HG03521 (cell line): ENCODE results near the gene PKP3.
"Not testable (repeated sequence)": the region's sequence is repeated elsewhere in the genome, so short reads cannot be mapped to it uniquely, and the experiment has no call there.

Experiments used
- ATAC-seq: cut with Tn5 transposase; IDR thresholded peaks from one replicate; pipeline ENCODE4 v1.9.1; 2021; ENCODE audit warnings: mild to moderate bottlenecking, moderate library complexity; ENCODE audit not compliant: unreplicated experiment

Gene PKP3

DNA sequence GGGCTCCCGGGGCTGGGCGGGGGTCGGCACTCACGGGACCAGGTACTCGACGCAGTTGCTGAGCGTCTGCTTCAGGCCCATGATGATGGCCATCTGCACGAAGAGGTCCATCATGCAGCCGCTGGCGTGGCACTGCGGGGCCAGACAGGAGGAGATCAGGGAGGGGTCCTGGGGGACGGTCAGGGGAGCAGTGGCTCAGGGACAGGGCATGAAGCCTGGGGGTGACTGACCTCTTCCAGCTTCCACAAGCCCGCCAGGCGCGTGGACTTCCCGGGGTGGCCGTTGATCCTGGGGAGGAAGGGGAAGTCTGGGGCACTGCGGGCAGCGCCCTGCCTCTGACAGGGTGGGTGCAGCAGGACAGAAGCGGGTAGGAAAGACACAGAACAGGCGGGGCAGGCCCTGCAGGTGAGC, 26.9 kb downstream of the PKP3 start:
- ATAC-seq, result no peak

GRCh38 chr11:422249-422656, 28.2 kb downstream of the PKP3 start:
- no peak for ATAC-seq

- ATAC-seq, result no peak
These were observed 30.2 kb downstream of the PKP3 start for GRCh38 chr11:424232-424631.

- ATAC-seq, result not testable (repeated sequence)
These were observed 30.8 kb downstream of the PKP3 start for GRCh38 chr11:424766-425165.

- ATAC-seq, result no peak
These were observed 31.3 kb downstream of the PKP3 start for GRCh38 chr11:425301-425700.

DNA sequence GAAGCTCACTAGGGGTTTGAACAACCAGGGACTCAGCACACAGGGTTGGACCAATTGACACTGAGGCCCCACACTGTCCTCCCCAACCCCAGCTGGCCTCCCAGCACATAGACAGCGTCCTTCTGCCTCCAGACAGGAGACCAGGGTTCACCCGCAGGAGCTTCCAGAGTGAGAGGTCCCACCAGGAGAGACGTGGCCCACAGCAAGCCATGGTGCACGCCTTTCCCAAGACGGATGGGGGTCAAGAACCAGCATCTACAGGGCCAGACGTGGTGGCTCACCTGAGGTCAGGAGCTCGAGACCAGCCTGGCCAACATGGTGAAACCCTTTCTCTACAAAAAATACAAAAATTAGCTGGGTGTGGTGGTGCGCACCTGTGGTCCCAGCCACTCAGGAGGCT, 32.8 kb downstream of the PKP3 start:
- ATAC-seq, result no peak

- ATAC-seq, result no peak
These were observed 34.3 kb downstream of the PKP3 start for GRCh38 chr11:428295-428694.

- no peak for ATAC-seq
These were observed 35.4 kb downstream of the PKP3 start for GRCh38 chr11:429391-429790.

- no peak for ATAC-seq
These were observed 36.0 kb downstream of the PKP3 start for GRCh38 chr11:429931-430456.

DNA sequence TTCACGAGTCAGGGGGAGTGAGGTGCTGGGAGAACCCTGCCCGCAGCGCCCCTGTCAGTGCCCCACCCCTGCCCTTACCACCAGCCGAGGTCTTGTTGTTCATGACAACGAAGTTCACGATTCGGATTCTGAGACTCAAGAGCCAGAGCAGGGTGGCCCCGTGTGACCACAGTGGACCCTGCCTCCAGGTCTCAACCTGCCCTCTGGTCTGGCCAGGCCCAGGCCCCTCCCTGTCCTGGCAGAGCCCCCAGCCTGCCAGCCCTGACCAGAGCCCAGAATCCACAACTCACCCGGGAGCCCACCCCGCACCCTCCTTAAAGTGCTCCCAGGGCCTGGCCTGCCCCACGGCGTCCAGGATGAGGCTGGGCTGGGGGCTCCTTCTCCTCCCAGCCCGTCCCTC, 37.9 kb downstream of the PKP3 start:
- ATAC-seq, result no peak

DNA sequence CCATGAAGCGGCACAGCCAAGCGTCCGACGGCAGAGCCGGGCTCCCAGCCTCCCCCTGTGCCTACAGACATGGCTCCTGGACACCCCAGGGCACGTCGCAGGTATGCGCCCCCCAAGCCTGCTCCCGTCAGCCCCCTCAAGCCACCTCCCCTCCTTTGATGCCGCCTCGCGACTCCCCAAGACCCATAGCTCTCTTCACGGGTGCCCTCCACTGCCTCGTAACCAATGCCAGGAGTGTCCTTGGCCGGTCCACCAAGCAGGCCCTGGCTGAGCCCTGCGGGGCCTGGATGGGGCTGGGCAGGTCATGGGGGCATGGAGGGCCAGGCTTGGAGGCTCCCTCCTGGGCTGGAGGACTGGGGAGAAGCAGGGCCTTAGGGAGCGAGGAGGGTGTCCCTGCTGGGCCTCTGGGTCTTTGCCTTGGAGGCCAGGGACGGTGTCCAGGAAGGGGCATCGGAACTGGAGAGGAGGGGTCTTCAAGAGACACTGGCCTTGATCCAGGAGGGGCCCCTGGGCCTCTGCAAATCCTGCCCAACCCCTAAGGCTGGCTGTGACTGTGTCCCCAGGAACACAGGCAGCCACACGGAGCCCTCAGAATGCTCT, 38.6 kb downstream of the PKP3 start:
- ATAC-seq, result no peak

GRCh38 chr11:433111-433510, 39.1 kb downstream of the PKP3 start:
- no peak for ATAC-seq

- ATAC-seq, result no peak
These were observed 39.6 kb downstream of the PKP3 start for GRCh38 chr11:433641-434040.

GRCh38 chr11:434496-434895, 40.5 kb downstream of the PKP3 start:
- no peak for ATAC-seq

DNA sequence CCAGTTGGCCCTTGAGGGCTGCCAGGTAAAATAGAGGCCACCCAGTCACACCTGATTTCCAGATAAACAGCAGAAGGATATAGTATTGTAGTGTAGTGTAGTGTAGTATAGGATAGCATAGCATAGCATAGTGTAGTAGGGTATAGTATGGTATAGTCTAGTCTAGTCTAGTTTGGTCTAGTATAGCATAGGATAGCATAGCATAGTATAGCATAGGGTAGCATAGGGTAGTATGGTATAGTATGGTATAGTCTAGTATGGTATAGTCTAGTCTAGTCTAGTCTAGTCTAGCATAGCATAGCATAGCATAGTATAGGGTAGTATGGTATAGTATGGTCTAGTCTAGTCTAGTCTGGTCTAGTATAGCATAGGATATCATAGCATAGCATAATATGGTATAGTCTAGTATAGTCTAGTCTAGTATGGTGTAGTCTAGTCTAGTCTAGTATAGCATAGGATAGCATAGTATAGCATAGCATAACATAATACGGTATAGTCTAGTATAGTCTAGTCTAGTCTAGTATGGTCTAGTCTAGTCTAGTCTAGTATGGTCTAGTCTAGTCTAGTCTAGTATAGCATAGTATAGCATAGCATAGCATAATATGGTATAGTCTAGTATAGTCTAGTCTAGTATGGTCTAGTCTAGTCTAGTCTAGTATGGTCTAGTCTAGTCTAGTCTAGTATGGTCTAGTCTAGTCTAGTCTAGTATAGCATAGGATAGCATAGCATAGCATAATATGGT, 41.2 kb downstream of the PKP3 start:
- not testable (repeated sequence) for ATAC-seq

DNA sequence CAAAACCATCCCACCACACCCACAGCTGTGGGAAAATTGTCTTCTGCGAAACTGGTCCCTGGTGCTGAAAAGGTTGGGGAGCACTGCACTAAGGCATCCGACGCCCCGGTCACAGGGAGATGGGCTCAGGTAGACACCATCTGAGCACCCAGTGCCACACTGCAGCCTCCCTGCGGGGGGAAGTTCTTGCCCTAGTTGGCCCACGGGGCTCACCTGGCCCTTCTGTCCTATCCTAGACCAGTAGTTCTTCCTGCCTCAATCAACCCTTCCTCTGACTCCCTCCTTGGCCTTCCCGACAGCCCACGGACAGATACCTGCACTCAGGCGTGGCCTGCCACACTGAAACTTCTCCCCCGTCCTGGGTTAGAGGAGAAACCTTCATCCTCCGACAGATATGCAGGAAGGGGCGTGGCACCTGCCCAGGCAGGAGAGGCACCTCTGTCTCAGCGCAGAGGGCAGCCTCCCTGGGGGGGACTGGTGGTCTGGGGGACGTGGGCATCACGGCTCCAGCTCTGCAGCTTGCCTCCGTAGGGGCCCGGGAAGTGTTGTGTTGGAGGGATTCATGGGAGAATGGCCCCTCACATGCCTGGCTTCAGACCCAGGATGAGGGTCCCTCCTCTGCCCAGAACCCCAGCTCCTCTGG, 43.3 kb downstream of the PKP3 start:
- no peak for ATAC-seq

GRCh38 chr11:438101-438844, 44.3 kb downstream of the PKP3 start:
- no peak for ATAC-seq

- no peak for ATAC-seq
These were observed 45.5 kb downstream of the PKP3 start for GRCh38 chr11:439315-440064.

- ATAC-seq, result no peak
These were observed 46.3 kb downstream of the PKP3 start for GRCh38 chr11:440065-441042.
